HG02973 (cell line): Measurements from ENCODE around the gene EEF1AKMT4.
A peak's percentile ranks its signal among the peaks of the same experiment; 100 is the strongest.

Experiments used
- ATAC-seq: cut with Tn5 transposase; IDR thresholded peaks from one replicate; pipeline ENCODE4 v1.9.1; 2021; ENCODE audit warnings: moderate library complexity; ENCODE audit not compliant: unreplicated experiment

The EEF1AKMT4 gene

DNA sequence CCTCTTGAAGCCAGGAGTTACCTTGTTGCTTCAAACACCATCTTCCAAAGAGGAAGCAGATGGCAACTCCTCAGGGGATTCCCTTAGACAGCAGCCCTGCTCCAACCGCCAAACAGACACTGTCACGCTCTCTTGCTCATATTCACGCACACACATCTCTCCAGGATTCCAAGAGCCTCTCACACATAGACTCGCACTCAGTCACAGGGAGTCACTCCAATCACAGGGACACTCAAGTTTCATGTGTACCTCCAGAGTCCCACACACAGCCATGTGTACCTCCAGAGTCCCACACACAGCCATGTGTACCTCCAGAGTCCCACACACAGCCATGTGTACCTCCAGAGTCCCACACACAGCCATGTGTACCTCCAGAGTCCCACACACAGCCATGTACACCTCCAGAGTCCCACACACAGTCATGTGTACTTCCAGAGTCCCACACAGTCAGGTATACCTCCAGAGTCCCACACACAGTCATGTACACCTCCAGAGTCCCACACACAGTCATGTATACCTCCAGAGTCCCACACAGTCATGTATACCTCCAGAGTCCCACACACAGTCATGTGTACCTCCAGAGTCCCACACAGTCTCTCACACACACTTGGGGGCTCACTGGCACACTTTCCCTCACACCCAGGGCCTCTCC is 14.0 kb upstream of the EEF1AKMT4 start:
- no peak for ATAC-seq

DNA sequence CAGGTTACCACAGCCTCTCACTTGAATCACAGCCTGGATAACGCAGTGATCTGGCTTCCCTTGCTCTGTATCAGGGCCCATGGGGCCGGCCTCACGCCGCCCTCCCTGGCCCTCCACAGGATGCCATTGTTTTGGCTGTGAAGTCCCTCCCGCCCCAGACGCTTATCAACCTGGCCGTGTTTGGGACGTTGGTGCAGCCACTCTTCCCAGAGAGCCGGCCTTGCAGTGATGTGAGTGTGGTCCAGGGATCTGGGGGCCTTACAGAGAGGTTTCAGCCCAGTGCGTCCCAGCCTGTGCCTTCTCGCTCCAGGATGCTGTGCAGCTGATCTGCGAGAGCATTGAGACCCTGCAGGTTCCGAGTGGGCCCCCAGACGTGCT is 13.4 kb upstream of the EEF1AKMT4 start:
- no peak for ATAC-seq

DNA sequence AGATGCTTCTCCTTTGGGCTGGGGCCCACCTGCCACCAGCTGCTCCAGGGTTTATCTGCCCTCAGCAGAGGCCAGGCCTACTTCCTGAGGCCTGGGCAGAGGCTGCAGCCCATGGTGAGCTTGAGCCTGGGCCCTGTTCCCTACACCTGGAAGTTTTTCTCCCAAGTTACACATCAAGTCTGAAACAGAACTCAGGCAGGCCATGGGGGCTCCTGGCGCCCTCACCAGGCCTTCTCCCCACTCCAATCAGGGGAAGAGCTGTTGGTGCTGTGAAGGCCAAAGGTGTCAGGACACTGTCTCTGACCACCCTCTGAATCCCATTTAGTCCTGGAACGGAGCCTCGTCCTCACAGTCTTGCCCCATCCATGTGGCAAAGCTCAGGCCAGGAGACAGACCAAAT is 12.8 kb upstream of the EEF1AKMT4 start:
- no peak for ATAC-seq

DNA sequence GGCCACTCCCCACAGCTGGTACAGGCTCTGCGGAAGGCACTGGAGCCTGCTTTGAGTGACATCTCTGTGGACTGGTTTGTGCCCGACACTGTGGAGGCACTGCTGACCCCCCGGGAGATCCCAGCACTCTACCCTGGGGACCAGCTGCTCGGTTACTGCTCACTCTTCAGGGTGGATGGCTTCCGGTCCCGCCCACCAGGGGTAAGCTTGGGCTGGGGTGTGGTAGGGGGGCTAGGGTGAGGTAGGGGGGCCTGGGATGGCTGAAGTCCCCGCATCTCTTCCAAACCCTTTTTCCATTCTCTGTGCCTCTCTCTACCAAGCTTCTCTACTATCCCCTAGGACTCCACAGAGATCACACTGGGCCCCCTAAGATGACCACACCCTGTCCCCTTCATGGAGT is 12.3 kb upstream of the EEF1AKMT4 start:
- ATAC-seq: no peak

DNA sequence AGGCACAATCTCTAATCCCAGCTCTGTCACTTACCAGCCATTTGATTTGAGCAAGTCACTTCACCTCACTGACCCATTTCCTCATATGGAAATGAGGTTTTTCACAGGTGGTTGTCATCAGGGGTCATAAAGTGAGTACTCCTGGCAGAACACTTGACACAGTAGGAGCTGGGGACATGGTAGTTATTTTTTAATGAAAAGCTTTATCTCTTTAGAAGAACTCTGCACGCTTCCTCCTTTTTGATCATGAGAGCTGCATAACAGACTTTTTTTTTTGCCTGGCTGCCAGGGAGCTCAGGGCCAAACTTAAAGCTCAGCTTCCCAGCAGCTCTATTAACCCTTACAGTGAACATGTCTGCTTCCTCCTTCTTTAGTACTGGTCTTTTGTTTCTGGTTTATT is 11.7 kb upstream of the EEF1AKMT4 start:
- no peak for ATAC-seq

DNA sequence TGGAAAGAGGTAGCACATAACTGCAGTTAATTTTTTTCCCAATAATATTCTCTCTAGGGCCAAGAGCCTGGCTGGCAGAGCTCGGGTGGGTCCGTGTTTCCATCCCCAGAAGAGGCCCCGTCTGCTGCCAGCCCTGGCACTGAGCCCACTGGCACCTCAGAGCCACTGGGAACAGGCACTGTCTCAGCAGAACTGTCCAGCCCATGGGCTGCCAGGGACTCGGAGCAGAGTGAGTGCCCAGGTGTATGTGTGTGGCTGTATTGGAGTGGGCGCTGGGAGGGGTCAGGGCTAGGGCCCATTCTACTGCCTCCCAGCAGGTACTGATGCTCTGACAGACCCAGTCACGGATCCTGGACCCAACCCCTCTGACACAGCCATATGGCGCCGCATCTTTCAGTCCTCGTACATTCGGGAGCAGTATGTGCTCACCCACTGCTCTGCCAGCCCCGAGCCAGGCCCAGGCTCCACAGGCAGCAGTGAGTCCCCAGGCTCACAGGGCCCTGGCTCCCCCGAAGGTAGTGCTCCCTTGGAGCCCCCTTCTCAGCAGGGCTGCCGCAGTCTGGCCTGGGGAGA is 11.1 kb upstream of the EEF1AKMT4 start:
- ATAC-seq: no peak

DNA sequence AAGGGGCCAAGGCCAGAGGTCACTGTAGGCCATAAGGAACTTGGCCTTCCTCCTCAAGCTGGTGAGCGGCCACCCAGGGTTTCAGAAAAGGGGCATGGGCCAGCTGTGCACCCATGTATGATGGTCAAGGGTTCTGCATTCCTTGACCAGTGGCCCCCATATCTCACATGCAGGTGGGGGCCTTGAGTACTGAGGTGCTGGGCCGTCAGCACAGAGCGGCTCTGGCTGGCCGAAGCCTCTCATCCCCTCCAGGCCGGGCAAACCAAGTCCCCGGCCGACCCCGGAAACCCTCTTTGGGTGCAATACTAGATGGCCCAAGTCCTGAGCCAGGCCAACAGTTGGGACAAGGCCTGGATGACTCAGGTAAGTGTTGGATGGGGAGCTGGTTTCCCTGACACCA is 10.3 kb upstream of the EEF1AKMT4 start:
- no peak for ATAC-seq

DNA sequence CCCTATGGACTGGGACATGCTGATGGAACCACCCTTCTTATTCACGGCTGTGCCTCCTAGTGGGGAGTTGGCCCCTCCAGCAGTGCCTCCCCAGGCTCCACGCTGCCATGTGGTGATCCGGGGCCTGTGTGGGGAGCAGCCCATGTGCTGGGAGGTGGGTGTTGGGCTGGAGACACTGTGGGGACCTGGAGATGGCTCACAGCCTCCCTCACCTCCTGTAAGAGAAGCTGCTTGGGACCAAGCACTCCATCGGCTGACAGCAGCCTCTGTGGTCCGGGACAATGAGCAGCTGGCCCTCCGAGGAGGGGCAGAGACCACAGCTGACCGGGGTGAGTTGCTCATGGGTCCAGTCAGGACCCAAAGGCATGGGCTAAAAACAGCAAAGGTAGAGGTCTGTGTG is 9.8 kb upstream of the EEF1AKMT4 start:
- ATAC-seq: no peak

DNA sequence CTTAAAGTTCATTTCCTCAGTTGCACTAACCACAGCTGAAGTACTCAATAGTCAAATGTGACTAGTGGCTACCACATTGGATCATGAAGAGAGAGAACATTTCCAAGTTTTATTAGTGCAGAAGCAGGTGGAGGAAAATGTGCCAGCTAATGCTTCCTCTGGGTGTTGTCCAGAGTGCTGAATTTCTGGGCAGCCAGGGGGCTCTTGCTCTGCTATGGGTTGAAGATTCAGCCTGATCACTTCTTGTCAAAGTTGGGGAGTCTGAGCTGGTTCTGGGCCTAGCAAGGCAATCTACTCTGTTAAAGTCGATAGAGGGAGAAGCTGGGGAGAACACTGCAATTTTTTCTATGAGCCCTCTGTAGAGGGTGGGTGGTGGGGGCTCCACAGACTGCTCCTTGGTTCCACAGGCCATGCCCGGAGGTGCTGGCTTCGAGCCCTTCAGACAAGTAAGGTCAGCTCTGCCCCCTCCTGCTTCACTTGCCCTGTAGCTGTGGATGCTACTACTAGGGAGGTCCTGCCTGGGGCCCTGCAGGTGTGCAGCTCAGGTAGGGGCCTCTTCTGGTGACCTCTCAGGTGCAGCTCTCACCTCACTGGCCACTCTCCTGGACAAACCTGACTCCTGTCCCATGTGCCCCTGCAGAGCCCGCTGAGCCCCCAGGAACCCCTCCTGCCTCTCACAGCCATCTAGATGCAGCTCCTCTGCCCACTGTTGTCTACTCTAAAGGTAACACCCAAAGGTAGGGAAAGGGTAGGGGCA is 8.9 kb upstream of the EEF1AKMT4 start:
- no peak for ATAC-seq

DNA sequence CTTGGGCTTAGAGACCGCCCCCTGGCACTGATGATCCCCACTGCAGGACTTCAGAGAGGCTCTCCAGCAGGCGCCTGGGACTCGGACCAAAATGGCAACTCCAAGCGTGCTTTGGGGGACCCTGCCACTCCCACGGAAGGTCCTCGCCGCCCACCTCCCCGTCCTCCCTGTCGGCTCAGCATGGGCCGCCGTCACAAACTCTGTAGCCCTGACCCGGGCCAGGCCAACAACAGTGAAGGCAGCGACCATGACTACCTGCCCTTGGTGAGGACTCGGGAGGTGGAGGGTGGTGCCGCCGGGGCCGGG is 8.4 kb upstream of the EEF1AKMT4 start:
- ATAC-seq: no peak

DNA sequence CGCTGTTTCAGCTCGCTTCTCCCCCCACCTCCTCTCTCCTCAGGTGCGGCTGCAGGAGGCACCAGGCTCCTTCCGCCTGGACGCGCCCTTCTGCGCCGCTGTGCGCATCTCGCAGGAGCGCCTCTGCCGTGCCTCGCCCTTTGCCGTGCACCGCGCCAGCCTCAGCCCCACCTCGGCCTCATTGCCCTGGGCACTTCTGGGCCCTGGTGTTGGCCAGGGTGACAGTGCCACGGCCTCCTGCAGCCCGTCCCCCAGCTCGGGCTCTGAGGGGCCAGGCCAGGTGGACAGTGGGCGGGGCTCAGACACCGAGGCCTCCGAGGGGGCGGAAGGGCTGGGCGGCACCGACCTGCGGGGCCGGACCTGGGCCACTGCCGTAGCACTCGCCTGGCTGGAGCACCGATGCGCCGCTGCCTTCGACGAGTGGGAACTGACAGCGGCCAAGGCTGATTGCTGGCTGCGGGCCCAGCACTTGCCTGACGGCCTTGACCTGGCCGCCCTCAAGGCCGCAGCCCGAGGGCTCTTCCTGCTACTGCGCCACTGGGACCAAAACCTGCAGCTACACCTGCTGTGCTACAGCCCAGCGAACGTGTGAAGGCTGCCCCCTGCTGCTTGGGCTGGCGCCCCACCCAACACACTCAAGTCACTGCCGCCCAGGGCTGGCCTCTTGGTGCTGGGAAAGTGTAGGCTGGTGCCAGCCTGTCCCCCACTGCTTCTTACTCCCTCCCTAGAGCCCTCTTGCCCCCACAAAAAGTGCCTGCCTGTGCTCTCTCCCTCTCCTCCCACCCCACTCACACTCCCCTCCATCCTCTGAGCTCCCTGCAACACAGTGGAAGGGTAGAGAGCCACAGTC is 7.8 kb upstream of the EEF1AKMT4 start:
- ATAC-seq: no peak

DNA sequence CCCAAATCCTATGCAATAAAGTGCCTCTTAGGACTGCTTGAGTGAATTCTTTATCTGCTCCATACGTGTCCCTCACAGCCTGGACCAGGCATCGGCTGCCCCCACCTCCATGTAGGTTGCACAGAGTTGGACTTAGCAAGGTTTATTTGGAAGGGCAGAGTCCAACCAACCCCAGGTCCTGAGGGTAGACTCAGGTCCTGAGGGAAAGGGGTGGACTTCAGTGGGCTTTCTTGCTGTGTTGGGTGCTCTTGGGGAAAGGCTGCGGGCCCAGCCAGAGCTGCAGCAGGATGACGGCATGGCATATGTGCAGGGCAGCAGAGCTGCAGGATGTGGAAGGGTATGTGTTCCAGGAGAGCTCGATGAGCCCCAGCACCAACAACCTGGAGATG is 7.2 kb upstream of the EEF1AKMT4 start:
- ATAC-seq: no peak

DNA sequence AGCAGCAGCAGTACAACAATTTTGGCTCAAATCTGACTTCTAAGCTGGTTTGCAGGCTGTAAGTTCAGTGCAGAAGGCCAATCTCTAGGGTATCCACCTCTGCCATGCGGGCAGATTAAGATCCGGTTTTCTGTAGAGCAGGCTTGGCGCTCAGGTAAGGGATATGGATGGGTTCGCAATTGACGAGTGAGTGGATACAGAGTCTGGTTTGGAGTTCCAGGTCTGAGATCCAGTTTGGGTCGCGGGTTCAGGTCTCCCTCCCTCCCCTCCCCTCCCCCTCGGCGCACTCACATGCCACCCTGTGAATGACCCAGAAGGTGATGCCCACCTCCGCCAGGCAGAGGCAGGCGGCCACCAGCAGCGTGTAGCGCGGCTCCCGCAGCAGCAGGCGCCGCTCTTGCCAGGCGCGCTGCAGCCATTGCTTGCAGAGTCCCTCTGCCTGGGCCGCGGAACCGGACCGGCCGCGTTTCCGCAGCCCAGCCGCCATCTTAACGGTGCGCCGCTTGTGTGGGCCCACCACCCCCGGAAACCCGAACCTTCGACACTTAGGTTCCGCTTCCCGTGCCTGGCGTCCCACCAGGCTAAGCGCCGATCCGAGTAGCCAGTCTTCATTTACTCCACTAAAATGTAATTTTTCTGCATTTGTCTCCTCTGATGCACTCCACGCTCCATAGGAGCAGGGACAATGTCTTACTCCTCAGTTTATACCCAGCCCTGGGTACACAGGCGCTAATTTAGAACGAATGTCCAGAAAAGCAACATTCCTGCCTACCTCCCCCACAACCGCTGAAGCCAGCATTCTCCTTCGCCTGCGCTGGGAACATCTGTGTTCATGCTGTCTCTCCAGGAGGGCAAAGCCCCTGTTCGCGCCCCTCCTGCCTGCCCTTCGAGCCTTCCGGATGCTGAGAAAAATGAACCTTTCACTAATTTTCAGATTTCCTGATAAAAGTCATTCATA is 739 bp upstream of the EEF1AKMT4 start, which contains the start of gene ALG3:
ALG3 (minus strand) TSS at position 509 of the 958 bp plus-strand sequence; CDS start at position 487, 22 bp downstream.
- peak; percentile 34 for ATAC-seq

DNA sequence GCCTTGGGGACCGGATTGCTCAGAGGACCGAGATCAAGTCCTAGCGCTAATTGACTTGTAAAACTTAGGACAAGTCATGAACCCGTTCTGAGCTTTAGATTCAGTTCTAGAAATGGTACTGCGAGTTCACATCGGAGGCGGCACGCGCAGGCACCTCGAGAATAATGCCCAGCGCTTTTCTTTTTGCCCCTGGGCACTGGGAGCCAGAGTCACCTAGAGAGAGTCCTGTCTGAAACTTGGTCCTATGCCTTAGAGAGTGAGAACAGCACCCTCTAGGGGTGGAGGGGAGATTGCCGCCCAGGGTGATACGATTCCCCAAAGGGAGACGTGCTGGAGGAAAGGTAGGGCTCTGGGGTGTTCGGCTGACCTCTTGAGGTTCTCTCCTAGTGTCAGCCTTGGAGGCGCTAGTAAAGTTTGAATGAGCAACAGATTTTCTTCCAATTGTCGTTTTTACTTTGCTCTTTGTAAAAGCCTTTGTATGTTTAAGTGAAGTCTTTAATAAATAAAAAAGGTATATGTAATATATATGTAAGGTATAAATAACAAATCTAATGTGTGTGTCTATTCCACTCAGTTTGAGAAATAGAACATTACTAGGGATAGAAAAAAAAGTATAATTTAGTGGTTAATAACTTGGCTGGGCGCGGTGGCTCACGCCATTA is 826 bp downstream of the EEF1AKMT4 start:
- ATAC-seq: peak; percentile 60

DNA sequence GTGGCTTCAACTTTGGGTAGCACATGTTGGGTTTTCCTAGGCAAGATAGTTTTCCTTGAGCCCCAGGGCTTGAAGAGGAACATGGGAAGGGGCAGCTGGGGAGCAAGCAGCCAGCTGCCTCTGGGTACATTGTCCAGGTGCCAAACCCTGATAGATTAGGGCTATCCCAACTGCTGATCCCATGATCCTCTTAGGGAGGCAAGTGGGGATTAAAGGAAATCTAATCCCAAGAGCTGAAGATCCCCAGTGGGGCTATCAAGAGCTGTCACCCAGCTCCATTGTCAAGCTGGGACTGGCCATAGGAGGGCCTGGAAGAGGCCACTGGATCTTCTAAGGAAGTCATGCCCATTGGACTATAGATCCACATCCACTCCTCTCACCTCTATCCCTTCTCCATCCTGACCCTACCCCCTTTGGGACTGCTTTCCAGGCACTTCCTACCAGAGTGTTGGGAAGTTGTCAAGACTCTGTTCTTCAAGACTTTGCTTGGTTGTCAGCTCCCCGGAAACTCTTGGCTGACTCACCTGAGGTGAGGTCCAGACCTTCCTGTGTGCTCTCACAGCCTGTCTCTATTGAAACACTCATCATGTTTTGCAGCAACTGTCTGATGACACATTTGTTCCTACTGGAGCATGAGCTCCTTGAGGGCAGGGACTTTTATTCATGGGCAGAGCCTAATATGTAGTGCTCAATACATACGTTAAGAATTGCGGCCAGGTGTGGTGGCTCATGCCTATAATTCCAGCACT is 6.0 kb downstream of the EEF1AKMT4 start:
- ATAC-seq: no peak

DNA sequence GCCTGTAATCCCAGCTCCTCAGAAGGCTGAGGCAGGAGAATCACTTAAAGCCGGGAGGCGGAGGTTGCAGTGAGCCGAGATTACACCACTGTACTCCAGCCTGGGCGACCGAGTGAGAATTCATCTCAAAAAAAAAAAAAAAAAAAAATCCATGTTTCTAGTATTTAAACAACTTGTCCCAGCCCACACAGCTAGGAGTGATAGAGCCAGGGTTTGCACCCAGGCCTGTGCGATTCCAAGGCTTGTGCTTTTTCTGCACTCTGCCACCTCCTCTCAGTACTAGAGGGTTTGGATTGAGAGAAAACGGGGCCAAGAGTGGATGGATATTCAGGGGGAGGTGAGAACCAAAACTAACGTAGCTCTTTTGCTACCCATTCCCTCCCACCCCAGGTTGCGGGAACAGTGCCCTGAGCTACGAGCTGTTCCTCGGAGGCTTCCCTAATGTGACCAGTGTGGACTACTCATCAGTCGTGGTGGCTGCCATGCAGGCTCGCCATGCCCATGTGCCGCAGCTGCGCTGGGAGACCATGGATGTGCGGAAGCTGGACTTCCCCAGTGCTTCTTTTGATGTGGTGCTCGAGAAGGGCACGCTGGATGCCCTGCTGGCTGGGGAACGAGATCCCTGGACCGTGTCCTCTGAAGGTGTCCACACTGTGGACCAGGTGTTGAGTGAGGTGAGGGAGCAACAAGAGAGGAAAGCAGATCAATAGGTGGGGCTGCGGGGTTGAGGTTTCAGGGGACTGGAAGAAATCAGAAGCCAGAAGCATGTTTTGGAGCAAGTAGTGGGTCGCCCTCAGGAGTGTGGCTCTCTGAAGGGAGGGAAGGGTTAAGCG is 7.8 kb downstream of the EEF1AKMT4 start:
- no peak for ATAC-seq

DNA sequence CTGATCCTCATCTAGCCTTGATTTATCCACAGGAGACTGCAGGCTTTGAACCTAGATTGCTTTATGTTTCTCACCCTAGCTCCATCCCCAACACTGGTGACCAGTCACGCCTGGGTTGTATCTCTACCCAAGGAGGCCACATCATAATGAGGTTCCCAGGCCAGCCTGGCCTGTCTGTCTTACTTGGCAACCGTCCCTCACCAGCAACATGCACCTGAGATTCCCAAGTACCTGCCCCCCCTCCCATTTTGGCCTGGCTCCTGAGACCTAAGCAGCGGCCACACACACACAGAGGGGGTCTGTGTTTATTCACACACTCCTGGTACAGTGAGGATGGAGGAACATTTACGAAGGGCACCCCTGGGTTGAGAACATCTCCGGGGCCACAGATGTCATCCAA is 9.5 kb downstream of the EEF1AKMT4 start:
- ATAC-seq: no peak

DNA sequence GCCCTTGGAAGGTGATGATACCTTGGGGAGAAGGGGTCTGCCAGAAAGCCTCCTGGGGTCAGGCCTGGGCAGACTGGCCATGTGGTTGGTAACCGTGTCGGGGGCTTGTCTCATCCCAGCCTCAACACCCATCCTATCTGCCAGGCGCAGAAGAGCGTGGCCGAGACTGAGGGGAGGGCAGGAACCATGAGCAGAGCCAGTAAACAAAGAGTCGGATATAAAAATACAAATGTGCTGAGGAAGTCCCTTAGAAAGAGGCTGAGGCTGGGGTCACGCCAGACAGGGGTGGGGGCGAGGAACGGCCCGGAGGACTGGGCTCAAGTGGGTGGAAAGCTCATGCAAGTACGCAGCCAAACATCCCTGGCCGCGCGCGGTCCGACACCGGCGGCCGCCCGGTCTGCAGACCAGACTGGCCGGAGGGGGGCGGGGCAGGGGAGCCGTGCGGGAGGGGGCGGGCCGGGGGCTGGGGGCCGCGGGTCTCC is 10.0 kb downstream of the EEF1AKMT4 start:
- no peak for ATAC-seq
